Gastrocnemius medialis (tissue), 4 donors: Measurements from ENCODE around the gene FANCC. TPM values are rescaled to one million over a fixed set of nuclear protein-coding genes. Genes with fewer than 3 reads are reported as not detected.

Experiments
- ATAC-seq, 2 donors: fragments of 150-250 bp; one replicate each; pipeline ENCODE4 v1.9.1; 2016
- DNase-seq, 2 donors: peaks; one replicate each; pipeline ENCODE4 v3.0.0-alpha.2; 2019
- H3K27ac ChIP-seq, 4 donors: fragments of 200-600 bp; sonication (generic); 1 replicate in 1 of 4; 2 replicates in 3 of 4; pipeline ENCODE4 v1.5.1; 2016 to 2018; ENCODE audit warnings: mild to moderate bottlenecking in 2 of 4, moderate library complexity in 1 of 4
- H3K27me3 ChIP-seq, 3 donors: fragments of 200-600 bp; sonication (generic) in 2 of 3; 1 replicate in 1 of 3; 2 replicates in 2 of 3; pipeline versions ENCODE4 v1.5.1 to v1.6.0; 2016 to 2019; ENCODE audit warnings: mild to moderate bottlenecking in 1 of 3, moderate library complexity in 1 of 3
- H3K36me3 ChIP-seq, 2 donors: fragments of 200-600 bp; sonication (generic) in 1 of 2; one replicate each; pipeline ENCODE4 v1.5.1; 2017 to 2018
- H3K4me1 ChIP-seq, 2 donors: fragments of 200-600 bp; sonication (generic) in 1 of 2; one replicate each; pipeline ENCODE4 v1.5.1; 2016 to 2017; ENCODE audit warnings: mild to moderate bottlenecking in 2 of 2
- H3K4me3 ChIP-seq, 4 donors: fragments of 200-600 bp; sonication (generic) in 3 of 4; 1 replicate in 1 of 4; 2 replicates in 3 of 4; pipeline ENCODE4 v1.5.1; 2016 to 2019; ENCODE audit warnings: mild to moderate bottlenecking in 2 of 4
- H3K9me3 ChIP-seq, 3 donors: fragments of 200-600 bp; sonication (generic) in 2 of 3; 1 replicate in 1 of 3; 2 replicates in 2 of 3; pipeline ENCODE4 v1.5.1; 2016 to 2019
- CTCF ChIP-seq, 5 experiments: fragments of 450-650 bp in 3 of 5; fragments of 200-600 bp in 2 of 5; sonication (generic) in 2 of 5; IDR thresholded peaks in 4 of 5; conservative IDR thresholded peaks in 1 of 5; 1 replicate in 4 of 5; 2 replicates in 1 of 5; pipeline ENCODE4 v1.5.1; 2016 to 2019; ENCODE audit warnings: antibody characterized with exemption in 5 of 5, mild to moderate bottlenecking in 3 of 5, moderate library complexity in 3 of 5
- POLR2A ChIP-seq, 2 donors: fragments of 450-650 bp; IDR thresholded peaks; one replicate each; pipeline ENCODE4 v1.6.1; 2017; ENCODE audit warnings: antibody characterized with exemption in 2 of 2, mild to moderate bottlenecking in 2 of 2, moderate library complexity in 2 of 2
- in situ Hi-C, 4 donors: fragments of 200-750 bp; cut with MboI; loops; one replicate each; pipeline versions ENCODE4 v1.15.0 to v1.8.0; 2017; ENCODE audit warnings: low sequenced_read_pairs in 4 of 4
- intact Hi-C: fragments of 100-400 bp; cut with DNase I; formaldehyde crosslinking; loops from one replicate; pipeline ENCODE4 v1.15.1; 2023; ENCODE audit warnings: low total_unique reads
- total RNA-seq, 4 donors: library from RNA; depleted of rRNA; stranded (reverse); fragments of >200 nt; gene quantifications; one replicate each; pipeline versions ENCODE4 v1.1.0 to v1.2.3, GENCODE V29; 2016

Gene FANCC
- total RNA-seq, 4 donors from 2014 or later: 1.2 to 4.8 (median 2.5) TPM

DNA sequence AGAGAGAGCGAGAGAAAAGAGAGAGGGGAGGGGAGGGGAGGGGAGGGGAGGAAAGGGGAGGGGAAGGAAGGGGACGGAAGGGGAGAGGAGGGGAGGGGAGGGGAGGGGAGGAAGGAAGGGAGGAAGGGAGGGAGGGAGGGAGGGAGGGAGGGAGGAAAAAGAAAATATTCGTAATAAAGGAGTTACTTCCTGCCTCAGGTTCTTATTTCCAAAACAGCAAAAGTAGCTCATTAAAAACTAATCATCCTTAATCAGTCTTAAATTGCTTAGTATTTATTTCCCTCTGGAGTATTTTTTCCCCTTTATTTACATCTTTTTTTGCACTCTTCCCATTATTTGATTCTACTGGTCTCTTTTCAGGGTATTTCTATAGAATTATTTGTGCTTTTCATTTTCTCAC is 162.3 kb downstream of the FANCC start:
- no peak for ATAC-seq
- Histone ChIP-seq H3K27me3 (no peaks in the 10 kb centered on the region), H3K4me3 (no peak overlapping the region), H3K27ac (no peak overlapping the region), H3K4me1 (peaks cover 11% of the 10 kb centered on the region in 2 donors), H3K9me3 (no peaks in the 10 kb centered on the region), H3K36me3 (no peaks in the 10 kb centered on the region)
- in situ Hi-C loops: no loop called here
- no peak for TF ChIP-seq CTCF (IDR thresholded peaks at IDR 0.05 in 4 of 5, conservative IDR thresholded peaks at IDR 0.05 in 1 of 5)
- no peak for TF ChIP-seq POLR2A (IDR thresholded peaks at IDR 0.05)
- intact Hi-C loops: no loop called here
- DNase-seq: no peak

- intact Hi-C loops: no loop called here
- Histone ChIP-seq H3K27me3 (no peaks in the 10 kb centered on the region), H3K36me3 (no peaks in the 10 kb centered on the region), H3K27ac (no peak overlapping the region), H3K4me3 (no peak overlapping the region), H3K4me1 (no peaks in the 10 kb centered on the region), H3K9me3 (no peaks in the 10 kb centered on the region)
- TF ChIP-seq CTCF (IDR thresholded peaks at IDR 0.05 in 4 of 5, conservative IDR thresholded peaks at IDR 0.05 in 1 of 5): no peak
- no peak for TF ChIP-seq POLR2A (IDR thresholded peaks at IDR 0.05)
- no peak for DNase-seq
- no peak for ATAC-seq
- in situ Hi-C loops: no loop called here
Observed at GRCh38 chr9:95150903-95151302, 166.6 kb downstream of the FANCC start.

DNA sequence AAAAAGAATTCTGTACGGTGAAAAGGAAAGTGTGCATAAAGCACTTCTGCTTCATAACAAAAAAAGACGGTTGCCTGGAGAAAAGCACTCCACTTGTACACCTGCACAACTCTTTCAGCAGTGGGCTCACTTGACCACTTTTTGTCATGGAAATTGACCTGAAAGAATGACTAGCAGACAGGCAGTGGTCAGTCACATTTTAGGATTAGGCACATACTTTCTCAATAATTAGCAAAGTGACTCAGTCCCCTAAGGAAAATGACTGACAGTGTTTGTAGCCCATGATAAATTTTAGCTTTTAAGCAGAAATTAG is 169.3 kb downstream of the FANCC start:
- H3K4me3 ChIP-seq: no peak overlapping the region
- ATAC-seq (no peak), DNase-seq (no peak)
- in situ Hi-C loops: no loop called here
- no peaks in the 10 kb centered on the region for H3K4me1 ChIP-seq
- H3K36me3 ChIP-seq: no peaks in the 10 kb centered on the region
- intact Hi-C loops: no loop called here
- no peak overlapping the region for H3K27ac ChIP-seq
- no peak for TF ChIP-seq CTCF (IDR thresholded peaks at IDR 0.05 in 4 of 5, conservative IDR thresholded peaks at IDR 0.05 in 1 of 5)
- H3K9me3 ChIP-seq: no peaks in the 10 kb centered on the region
- H3K27me3 ChIP-seq: no peaks in the 10 kb centered on the region

DNA sequence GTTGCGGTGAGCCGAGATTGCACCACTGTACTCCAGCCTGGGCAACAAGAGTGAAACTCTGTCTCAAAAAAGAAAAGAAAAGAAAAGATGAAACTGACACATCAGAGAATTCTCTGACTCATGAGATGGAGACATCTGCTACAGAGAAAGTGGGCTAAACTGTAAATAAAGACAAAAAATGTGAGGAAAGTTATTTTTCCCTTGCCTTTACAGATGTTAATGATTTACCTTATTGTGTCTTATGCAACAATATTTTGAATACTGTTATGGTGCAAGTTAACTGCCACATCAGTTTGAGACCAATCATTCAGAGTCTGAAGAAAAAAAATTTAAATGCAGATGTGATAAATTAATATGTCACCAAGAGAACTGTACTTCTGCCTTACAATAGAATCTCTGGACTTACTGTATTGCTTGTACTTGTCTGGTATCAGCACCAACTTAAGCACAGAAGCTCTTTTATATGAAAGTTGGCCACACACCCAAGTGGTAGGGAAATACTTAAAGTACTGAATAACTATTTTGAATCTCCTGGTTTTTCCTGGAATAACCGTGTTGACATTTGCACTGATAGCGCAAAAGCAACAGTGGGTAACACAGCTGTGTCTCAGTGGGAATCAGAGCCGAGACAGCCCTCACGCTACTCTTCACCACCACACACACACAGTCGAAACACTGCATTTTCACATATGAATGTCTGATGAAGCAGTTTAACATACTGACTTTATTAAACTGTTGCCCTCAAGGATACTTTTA is 169.9 kb downstream of the FANCC start:
- no peaks in the 10 kb centered on the region for H3K36me3 ChIP-seq
- H3K4me3 ChIP-seq: no peak overlapping the region
- H3K27me3 ChIP-seq: no peaks in the 10 kb centered on the region
- intact Hi-C loops: no loop called here
- in situ Hi-C loops: no loop called here
- TF ChIP-seq POLR2A (IDR thresholded peaks at IDR 0.05): no peak
- TF ChIP-seq CTCF (IDR thresholded peaks at IDR 0.05 in 4 of 5, conservative IDR thresholded peaks at IDR 0.05 in 1 of 5): no peak
- no peaks in the 10 kb centered on the region for H3K9me3 ChIP-seq
- no peaks in the 10 kb centered on the region for H3K4me1 ChIP-seq
- ATAC-seq (no peak), DNase-seq (no peak)
- H3K27ac ChIP-seq: no peak overlapping the region
